ENCODE measurements around the gene AFMID.

DNA sequence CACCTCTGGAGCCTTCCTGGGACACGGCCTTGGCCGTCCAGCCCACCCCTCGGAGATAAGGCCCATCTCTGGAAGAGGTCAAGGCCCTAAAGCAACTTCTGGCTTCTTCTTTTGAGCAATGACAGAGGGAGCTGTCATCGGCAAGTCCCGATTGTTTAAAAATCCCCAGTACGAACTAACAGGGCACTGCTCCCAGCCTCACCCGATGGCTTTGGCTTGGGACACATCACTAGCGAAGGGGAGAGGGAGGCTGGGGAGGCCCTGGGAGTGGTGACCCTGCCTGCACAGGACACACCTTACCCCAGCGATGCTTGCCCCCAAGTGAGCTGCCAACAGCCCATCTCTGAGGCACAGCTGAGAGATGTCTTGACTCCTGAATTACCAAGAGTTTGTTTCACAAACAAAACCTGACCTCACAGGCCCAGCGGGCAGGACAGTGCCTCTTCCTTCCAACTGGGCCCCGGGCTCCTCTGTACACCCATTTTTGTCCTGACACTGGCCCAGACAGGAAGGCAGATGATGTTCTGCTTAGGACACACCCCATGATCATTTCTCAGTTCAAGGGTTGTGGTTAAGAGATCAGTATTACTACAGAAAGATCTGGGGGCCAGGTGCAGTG lies 14.0 kb upstream of the AFMID start:
- TF ChIP-seq CTCF (conservative IDR thresholded peaks at IDR 0.05; ENCODE audit: low read length) (no peak), EZH2phosphoT487 (IDR thresholded peaks at IDR 0.05; ENCODE audit: borderline replicate concordance) (no peak)
